Spleen (tissue), 11 donors: ENCODE data around the gene DCPS. TPM values are rescaled to one million over a fixed set of nuclear protein-coding genes. Genes with fewer than 3 reads are reported as not detected.
A peak's percentile ranks its signal among the peaks of the same experiment; 100 is the strongest.
"Not testable (repeated sequence)": the region's sequence is repeated elsewhere in the genome, so short reads cannot be mapped to it uniquely, and the experiment has no call there.

Experiments
- DNase-seq: peaks from one replicate; pipeline ENCODE4 v3.0.0-alpha.2; 2020
- H3K27ac ChIP-seq, 8 donors: fragments of 200-600 bp; sonication (generic) in 7 of 8; 1 replicate in 4 of 8; 2 replicates in 4 of 8; pipeline versions ENCODE4 v1.5.0 to v1.8.0; 2016 to 2021; ENCODE audit warnings: inconsistent platforms in 4 of 8, mild to moderate bottlenecking in 4 of 8, moderate library complexity in 1 of 8
- H3K27me3 ChIP-seq, 7 donors: fragments of 200-600 bp; sonication (generic) in 6 of 7; replicated peaks in 1 of 7; 1 replicate in 4 of 7; 2 replicates in 3 of 7; pipeline versions ENCODE4 v1.5.0 to v1.8.0; 2016 to 2021; ENCODE audit warnings: inconsistent platforms in 3 of 7, mild to moderate bottlenecking in 1 of 7
- H3K36me3 ChIP-seq, 6 donors: fragments of 200-600 bp; sonication (generic) in 5 of 6; 1 replicate in 4 of 6; 2 replicates in 2 of 6; pipeline versions ENCODE4 v1.5.0 to v1.8.0; 2016 to 2021; ENCODE audit warnings: inconsistent platforms in 2 of 6
- H3K4me1 ChIP-seq, 6 donors: fragments of 200-600 bp; sonication (generic) in 5 of 6; 1 replicate in 3 of 6; 2 replicates in 3 of 6; pipeline versions ENCODE4 v1.5.0 to v1.8.0; 2016 to 2021; ENCODE audit warnings: inconsistent platforms in 3 of 6
- H3K4me3 ChIP-seq, 8 donors: fragments of 200-600 bp; sonication (generic) in 7 of 8; 1 replicate in 4 of 8; 2 replicates in 4 of 8; pipeline versions ENCODE4 v1.5.0 to v1.8.0; 2016 to 2021; ENCODE audit warnings: inconsistent platforms in 4 of 8, mild to moderate bottlenecking in 4 of 8, moderate library complexity in 2 of 8
- H3K9me3 ChIP-seq, 8 donors: fragments of 200-600 bp; sonication (generic) in 7 of 8; 1 replicate in 4 of 8; 2 replicates in 4 of 8; pipeline versions ENCODE4 v1.5.0 to v1.8.0; 2016 to 2021; ENCODE audit warnings: inconsistent platforms in 4 of 8
- CTCF ChIP-seq, 11 experiments: fragments of 200-600 bp in 7 of 11; fragments of 450-650 bp in 4 of 11; sonication (generic) in 4 of 11; IDR thresholded peaks in 8 of 11; conservative IDR thresholded peaks in 3 of 11; 1 replicate in 7 of 11; 2 replicates in 4 of 11; pipeline versions ENCODE4 v1.4.0 to v1.8.0; 2016 to 2021; ENCODE audit warnings: antibody characterized with exemption in 11 of 11, inconsistent platforms in 4 of 11, mild to moderate bottlenecking in 1 of 11
- POLR2A ChIP-seq, 3 donors: fragments of 450-650 bp; IDR thresholded peaks; one replicate each; pipeline ENCODE4 v1.5.1; 2017; ENCODE audit warnings: antibody characterized with exemption in 3 of 3, mild to moderate bottlenecking in 1 of 3
- POLR2AphosphoS5 ChIP-seq, 3 donors: sonication (generic); formaldehyde crosslinking; IDR thresholded peaks; one replicate each; pipeline ENCODE4 v1.5.1; 2017; ENCODE audit warnings: antibody characterized with exemption in 3 of 3
- WGBS, 5 donors: extraction: QIAGEN DNeasy Blood & Tissue Kit in 3 of 5; methylation state at CpG; one replicate each; pipeline versions ENCODE4 v1.1.5 to v1.1.7; 2013 to 2018; 5-methylcytosine and 5-hydroxymethylcytosine counted together
- intact Hi-C: fragments of 100-400 bp; cut with DNase I; formaldehyde crosslinking; loops from one replicate; pipeline ENCODE4 v1.15.0; 2023; ENCODE audit warnings: low total_unique reads
- polyA plus RNA-seq, 3 donors: library from polyadenylated mRNA; stranded (reverse); fragments of 200-250 nt; gene quantifications; one replicate each; pipeline ENCODE4 v1.2.1, GENCODE V29; 2013
- total RNA-seq, 7 donors: library from RNA; depleted of rRNA in 3 of 7; stranded (reverse); fragments of >200 nt in 3 of 7; fragmentation: NEBNext Ultra II Directional in 4 of 7; extraction: Animal tissue kit (Norgen Biotek cat#: 25700) in 4 of 7; gene quantifications; one replicate each; pipeline versions ENCODE4 v1.1.0 to v1.2.1, GENCODE V29; 2016 to 2021
- donor health status: healthy with polysubstance abuse.
- donor health status: DM: no; HTN: no; CAD: no; lungs with moderate emphysema.
- donor health status: DM: no; HTN: no; CAD: no.
- donor health status: Bipolar disorder and iron deficiency.
- donor health status: healthy.
- donor health status: DM: no; HTN: no; CAD: no.
- donor health status: DM: yes; HTN: yes; CAD: no.

Gene DCPS
- total and polyA plus RNA-seq, 10 donors = 17.4 to 35.2 (median 22.7) TPM

GRCh38 chr11:126362879-126363655 lies 59.2 kb downstream of the DCPS start:
- H3K9me3 ChIP-seq = no peaks in the 10 kb centered on the region
- WGBS, 5 donors = 64 to 75% (median 69%) methylated on average over 9 of the region's 9 CpGs
- no peaks in the 10 kb centered on the region for H3K27me3 ChIP-seq
- peaks cover 10 to 88% (median 58%) of the 10 kb centered on the region in 6 donors for H3K4me1 ChIP-seq
- intact Hi-C loops = no loop called here
- H3K4me3 ChIP-seq = no peak overlapping the region
- no peaks in the 10 kb centered on the region for H3K36me3 ChIP-seq
- TF ChIP-seq POLR2A (IDR thresholded peaks at IDR 0.05) (no peak), CTCF (IDR thresholded peaks at IDR 0.05 in 8 of 11, conservative IDR thresholded peaks at IDR 0.05 in 3 of 11) (no peak), POLR2AphosphoS5 (IDR thresholded peaks at IDR 0.05) (no peak)
- H3K27ac ChIP-seq = peak overlapping the region in 6 of 8 donors; percentile 20 to 92 (median 40)
- DNase-seq = peak; percentile 58

GRCh38 chr11:126363706-126364248 lies 59.9 kb downstream of the DCPS start:
- TF ChIP-seq POLR2AphosphoS5 (IDR thresholded peaks at IDR 0.05) (peak in 1 of 3 donors; percentile 24), CTCF (IDR thresholded peaks at IDR 0.05 in 8 of 11, conservative IDR thresholded peaks at IDR 0.05 in 3 of 11) (no peak), POLR2A (IDR thresholded peaks at IDR 0.05) (no peak)
- intact Hi-C loops = no loop called here
- no peaks in the 10 kb centered on the region for H3K27me3 ChIP-seq

GRCh38 chr11:126364735-126365134 lies 60.9 kb downstream of the DCPS start:
- H3K4me3 ChIP-seq, H3K27me3 ChIP-seq, H3K9me3 ChIP-seq, intact Hi-C loops, H3K36me3 ChIP-seq, H3K27ac ChIP-seq: not testable (repeated sequence)
- peak; percentile 15 for DNase-seq
- 60 to 96% (median 72%) methylated on average over 1 to 4 of the region's 9 CpGs; no CpG with 5 or more reads in 1 of the 5 donors for WGBS, 5 donors
- peaks cover 7 to 88% (median 56%) of the 10 kb centered on the region in 6 donors for H3K4me1 ChIP-seq

More at GRCh38 chr11:126363706-126364248, 59.9 kb downstream of the DCPS start:
- H3K36me3 ChIP-seq = no peaks in the 10 kb centered on the region
- 79 to 85% (median 84%) methylated on average over 10 of the region's 10 CpGs for WGBS, 5 donors
- no peak overlapping the region for H3K4me3 ChIP-seq
- H3K27ac ChIP-seq = peak overlapping the region in 4 of 8 donors; percentile 35 to 92 (median 50)
- peaks cover 7 to 88% (median 57%) of the 10 kb centered on the region in 6 donors for H3K4me1 ChIP-seq
- DNase-seq = peak; percentile 68
- H3K9me3 ChIP-seq = no peaks in the 10 kb centered on the region

- Histone ChIP-seq H3K4me1 (peaks cover 3 to 86% (median 52%) of the 10 kb centered on the region in 6 donors), H3K27ac (peak overlapping the region in 1 of 8 donors; percentile 83)
- H3K4me3 ChIP-seq, H3K27me3 ChIP-seq, H3K36me3 ChIP-seq, intact Hi-C loops, H3K9me3 ChIP-seq: not testable (repeated sequence)
- DNase-seq = peak; percentile 55
- WGBS, 5 donors = 68 to 94% (median 84%) methylated on average over 4 to 5 of the region's 5 CpGs
Observed at GRCh38 chr11:126365508-126365907, 61.6 kb downstream of the DCPS start.
